GM18867 (cell line): ENCODE data around the gene SLC2A4.

Experiments
- ATAC-seq: cut with Tn5 transposase; IDR thresholded peaks from one replicate; pipeline ENCODE4 v1.9.1; 2021; ENCODE audit warnings: mild to moderate bottlenecking, moderate library complexity; ENCODE audit not compliant: unreplicated experiment

The SLC2A4 gene

GRCh38 chr17:7246779-7247178, 34.7 kb upstream of the SLC2A4 start:
- no peak for ATAC-seq

- ATAC-seq, result no peak
These were observed 32.7 kb upstream of the SLC2A4 start for GRCh38 chr17:7248796-7249195.

- ATAC-seq, result no peak
These were observed 32.3 kb upstream of the SLC2A4 start for GRCh38 chr17:7249214-7249613.

GRCh38 chr17:7249830-7250229, 31.7 kb upstream of the SLC2A4 start:
- no peak for ATAC-seq

GRCh38 chr17:7250695-7251627, 30.6 kb upstream of the SLC2A4 start:
- no peak for ATAC-seq

- peak; percentile 80 for ATAC-seq
These were observed 29.8 kb upstream of the SLC2A4 start, which contains the start of gene CTDNEP1 for GRCh38 chr17:7251661-7252175. Gene CTDNEP1, minus strand, starts transcription at chr17:7251734. Its CDS starts 438 bp downstream, at chr17:7251296.

GRCh38 chr17:7252176-7253043, 29.1 kb upstream of the SLC2A4 start, which contains the start of gene ELP5:
Gene ELP5, plus strand, starts transcription at chr17:7252215. Its CDS starts 336 bp downstream, at chr17:7252551.
- ATAC-seq, result peak; percentile 47

GRCh38 chr17:7253082-7253481, 28.4 kb upstream of the SLC2A4 start:
- ATAC-seq, result no peak

- no peak for ATAC-seq
These were observed 27.0 kb upstream of the SLC2A4 start for GRCh38 chr17:7254511-7254910.

GRCh38 chr17:7256766-7257456, 24.6 kb upstream of the SLC2A4 start:
- no peak for ATAC-seq

GRCh38 chr17:7258731-7259554, 22.6 kb upstream of the SLC2A4 start:
- no peak for ATAC-seq

- ATAC-seq, result no peak
These were observed 22.0 kb upstream of the SLC2A4 start for GRCh38 chr17:7259555-7259889.

- no peak for ATAC-seq
These were observed 21.4 kb upstream of the SLC2A4 start for GRCh38 chr17:7260151-7260550.

GRCh38 chr17:7260651-7261378, 20.7 kb upstream of the SLC2A4 start:
- no peak for ATAC-seq

- no peak for ATAC-seq
These were observed 19.9 kb upstream of the SLC2A4 start for GRCh38 chr17:7261379-7262191.

GRCh38 chr17:7262192-7262934, 19.2 kb upstream of the SLC2A4 start, which contains the start of gene CLDN7:
Gene CLDN7, minus strand, starts transcription at chr17:7262478. Its CDS starts 435 bp downstream, at chr17:7262043.
- ATAC-seq, result no peak

- ATAC-seq, result no peak
These were observed 18.4 kb upstream of the SLC2A4 start for GRCh38 chr17:7262935-7263800.
